SK-N-SH (cell line): ENCODE results near the gene TSC2. TPM values are rescaled to one million over a fixed set of nuclear protein-coding genes. Genes with fewer than 3 reads are reported as not detected.

Source experiments
- CTCF ChIA-PET: fragments of 300-600, 350-600 bp; formaldehyde crosslinking; extraction: SDS; loops from one replicate; lab custom pipeline; 2021; lab: Yijun Ruan, JAX
- POLR2A ChIA-PET: fragments of 350-600 bp; sonication (Branson Sonifier 250); formaldehyde crosslinking; extraction: SDS; loops from one replicate; lab custom pipeline; 2020; ENCODE audit warnings: antibody characterized with exemption, inconsistent platforms; lab: Yijun Ruan, JAX
- DNase-seq: peaks from one replicate; pipeline ENCODE4 v3.0.0; 2012
- H2AFZ ChIP-seq: fragments of 200-600 bp; sonication (generic); 2 replicates; pipeline ENCODE4 v1.8.1; 2016; ENCODE audit warnings: antibody characterized with exemption, mild to moderate bottlenecking, low read depth
- H3F3A ChIP-seq: fragments of 200-600 bp; sonication (generic); replicated peaks from 2 replicates; pipeline ENCODE3; 2016; ENCODE audit warnings: antibody characterized with exemption, mild to moderate bottlenecking; ENCODE audit not compliant: insufficient read depth
- H3K27ac ChIP-seq, 2 experiments: fragments of 200-500 bp in 1 of 2; fragments of 200-600 bp in 1 of 2; sonication (Bioruptor generic) in 1 of 2; sonication (generic), shearing (Covaris generic) in 1 of 2; 2 replicates each; pipeline versions ENCODE4 v1.5.1 to v1.6.1; 2014 to 2016; ENCODE audit warnings: low read depth in 2 of 2, inconsistent platforms in 1 of 2, low read length in 1 of 2, mild to moderate bottlenecking in 1 of 2, mixed read lengths in 1 of 2
- H3K27me3 ChIP-seq: fragments of 200-600 bp; sonication (generic), shearing (Covaris generic); 2 replicates; pipeline ENCODE4 v1.6.1; 2016; ENCODE audit warnings: mixed run types; ENCODE audit not compliant: insufficient read depth
- H3K36me3 ChIP-seq, 2 experiments: fragments of 200-500 bp in 1 of 2; fragments of 200-600 bp in 1 of 2; sonication (Bioruptor generic) in 1 of 2; sonication (generic) in 1 of 2; replicated peaks in 1 of 2; 2 replicates each; pipeline versions ENCODE3 to v1.5.1; 2014 to 2016; ENCODE audit warnings: low read length in 1 of 2, mild to moderate bottlenecking in 1 of 2; ENCODE audit not compliant: insufficient read depth in 2 of 2, control insufficient read depth in 1 of 2
- H3K4me1 ChIP-seq, 2 experiments: fragments of 200-500 bp in 1 of 2; fragments of 200-600 bp in 1 of 2; sonication (Bioruptor generic) in 1 of 2; sonication (generic), shearing (Covaris generic) in 1 of 2; 2 replicates each; pipeline versions ENCODE4 v1.5.1 to v1.6.1; 2014 to 2016; ENCODE audit warnings: low read depth in 1 of 2, low read length in 1 of 2, mixed run types in 1 of 2; ENCODE audit not compliant: insufficient read depth in 2 of 2, control insufficient read depth in 1 of 2
- H3K4me2 ChIP-seq: fragments of 200-600 bp; sonication (generic), shearing (Covaris generic); 2 replicates; pipeline ENCODE4 v1.6.1; 2017; ENCODE audit warnings: mixed run types
- H3K4me3 ChIP-seq, 2 experiments: fragments of 200-500 bp in 1 of 2; fragments of 200-600 bp in 1 of 2; sonication (Bioruptor generic) in 1 of 2; sonication (generic), shearing (Covaris generic) in 1 of 2; 2 replicates each; pipeline versions ENCODE4 v1.5.1 to v1.8.1; 2014 to 2016; ENCODE audit warnings: low read depth in 2 of 2, inconsistent platforms in 1 of 2, low read length in 1 of 2, mild to moderate bottlenecking in 1 of 2, mixed read lengths in 1 of 2, moderate library complexity in 1 of 2
- H3K79me2 ChIP-seq: fragments of 200-600 bp; sonication (generic); 2 replicates; pipeline ENCODE4 v1.8.1; 2017; ENCODE audit warnings: mild to moderate bottlenecking; ENCODE audit not compliant: insufficient read depth
- H3K9ac ChIP-seq: fragments of 200-600 bp; sonication (generic); 2 replicates; pipeline ENCODE4 v1.6.1; 2017; ENCODE audit warnings: mixed run types
- H3K9me2 ChIP-seq: fragments of 200-600 bp; sonication (generic); 2 replicates; pipeline ENCODE4 v1.6.1; 2017; ENCODE audit warnings: mixed run types
- H3K9me3 ChIP-seq: fragments of 200-600 bp; sonication (generic); 2 replicates; pipeline ENCODE4 v1.6.1; 2017; ENCODE audit warnings: mixed run types, mild to moderate bottlenecking, moderate library complexity
- H4K20me1 ChIP-seq: fragments of 200-600 bp; sonication (generic); 2 replicates; pipeline ENCODE4 v1.6.1; 2017; ENCODE audit warnings: mild to moderate bottlenecking, mixed run types; ENCODE audit not compliant: insufficient read depth
- ELF1 ChIP-seq: IDR thresholded peaks from 2 replicates; pipeline ENCODE4 v1.4.0; 2012
- FOSL2 ChIP-seq: IDR thresholded peaks from 2 replicates; pipeline ENCODE4 v1.4.0; 2012; ENCODE audit warnings: low read depth, mild to moderate bottlenecking, moderate library complexity, borderline replicate concordance
- FOXJ3 ChIP-seq: sonication (generic); formaldehyde crosslinking; IDR thresholded peaks from 2 replicates; pipeline ENCODE4 v1.5.1; 2020; ENCODE audit warnings: mild to moderate bottlenecking, missing genetic modification reagents
- GABPA ChIP-seq: IDR thresholded peaks from 2 replicates; pipeline ENCODE4 v1.4.0; 2012; ENCODE audit warnings: low read depth, mild to moderate bottlenecking
- GATA2 ChIP-seq: sonication (generic); formaldehyde crosslinking; IDR thresholded peaks from 2 replicates; pipeline ENCODE4 v1.5.0; 2020; ENCODE audit warnings: mild to moderate bottlenecking, missing genetic modification reagents
- NRF1 ChIP-seq: IDR thresholded peaks from 2 replicates; pipeline ENCODE4 v1.6.1; 2012; ENCODE audit warnings: low read depth, mild to moderate bottlenecking, low read length
- PBX3 ChIP-seq: IDR thresholded peaks from 2 replicates; pipeline ENCODE4; 2012
- POLR2AphosphoS5 ChIP-seq: IDR thresholded peaks from 2 replicates; pipeline ENCODE4 v1.6.1; 2012; ENCODE audit warnings: low read depth, low read length
- SIN3A ChIP-seq: IDR thresholded peaks from 2 replicates; pipeline ENCODE4 v1.6.1; 2012; ENCODE audit warnings: low read depth, mild to moderate bottlenecking, low read length, moderate library complexity, borderline replicate concordance
- USF2 ChIP-seq: fragments of 150-350 bp; IDR thresholded peaks from 2 replicates; pipeline ENCODE4 v1.6.1; 2017; ENCODE audit warnings: antibody characterized with exemption, low read length, low read depth, borderline replicate concordance
- WGBS: methylation state at CpG from one replicate; pipeline ENCODE4 v1.1.6; 2017; ENCODE audit warnings: low lambda C conversion rate; 5-methylcytosine and 5-hydroxymethylcytosine counted together
- polyA plus RNA-seq, 3 experiments: library from polyadenylated mRNA; depleted of rRNA; stranded (reverse); fragments of >200 nt; gene quantifications; 2 replicates each; pipeline ENCODE4 v1.2.3, GENCODE V29; 2012
- TF ChIP-seq, protein P1 (sequence below): IDR thresholded peaks from 2 replicates; pipeline ENCODE4 v1.4.0; 2012; ENCODE audit warnings: low read depth

The TSC2 gene
- polyA plus RNA-seq, 1 of the 3 experiments (the other 2 are of a cell fraction), result 96.1 TPM

- H3K36me3 ChIP-seq, result peaks cover 8 to 64% of the 10 kb centered on the region in 2 experiments
- no peak for DNase-seq
- no peak overlapping the region for H3K4me3 ChIP-seq
- no peaks in the 10 kb centered on the region for H3K9me2 ChIP-seq
- TF ChIP-seq USF2 (no peak), GATA2 (CRISPR knock-in tag) (no peak), PBX3 (no peak), FOSL2 (no peak), GABPA (no peak), NRF1 (no peak), FOXJ3 (CRISPR knock-in tag) (no peak), POLR2AphosphoS5 (no peak), ELF1 (no peak), SIN3A (no peak)
- TF ChIP-seq, protein P1, sequence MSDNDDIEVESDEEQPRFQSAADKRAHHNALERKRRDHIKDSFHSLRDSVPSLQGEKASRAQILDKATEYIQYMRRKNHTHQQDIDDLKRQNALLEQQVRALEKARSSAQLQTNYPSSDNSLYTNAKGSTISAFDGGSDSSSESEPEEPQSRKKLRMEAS, result no peak
- no peak overlapping the region for H3K9ac ChIP-seq
- no peak overlapping the region for H3K4me2 ChIP-seq
- no peak overlapping the region for H3K27ac ChIP-seq
- H4K20me1 ChIP-seq, result peaks cover 48% of the 10 kb centered on the region
- peaks cover 8% of the 10 kb centered on the region for H3F3A ChIP-seq
- H3K79me2 ChIP-seq, result peaks cover 48% of the 10 kb centered on the region
- ChIA-PET CTCF (interaction anchor here (0.7 to 1.4 kb wide), 3 partner anchors 18 to 139 kb away, joined by 3 to 4 read pairs (median 3); partner anchors contain the start of gene GFER), POLR2A (interaction anchor here (1.4 kb wide), 1 partner anchor 154 kb away, joined by 4 read pairs; the partner anchor contains the start of gene TRAF7)
- no peak overlapping the region for H2AFZ ChIP-seq
- no peaks in the 10 kb centered on the region for H3K9me3 ChIP-seq
- 97% methylated on average over 26 of the region's 53 CpGs for WGBS
- no peaks in the 10 kb centered on the region for H3K27me3 ChIP-seq
- H3K4me1 ChIP-seq, result peaks cover 12 to 33% of the 10 kb centered on the region in 2 experiments; a peak in 3 of 4 replicates
Observed at GRCh38 chr16:2001456-2002355, 46.1 kb upstream of the TSC2 start.

GRCh38 chr16:2002406-2003230 lies 45.2 kb upstream of the TSC2 start:
- ChIA-PET POLR2A (interaction anchor here (0.5 to 1.4 kb wide), 3 partner anchors 38 to 916 kb away, joined by 3 to 4 read pairs (median 3); partner anchors contain the start of genes RPS2 and TRAF7), CTCF (interaction anchor here (0.7 to 4.1 kb wide), 18 partner anchors 10 to 249 kb away, joined by 3 to 108 read pairs (median 14); partner anchors contain the start of genes ECI1, GFER, NOXO1 and NTHL1)
- TF ChIP-seq PBX3, result no peak
- Histone ChIP-seq H3K9me2 (no peaks in the 10 kb centered on the region), H3F3A (peaks cover 7% of the 10 kb centered on the region), H2AFZ (no peak overlapping the region), H3K4me3 (no peak overlapping the region), H3K79me2 (peaks cover 57% of the 10 kb centered on the region), H3K27me3 (no peaks in the 10 kb centered on the region), H3K9me3 (no peaks in the 10 kb centered on the region), H4K20me1 (peaks cover 58% of the 10 kb centered on the region), H3K27ac (no peak overlapping the region), H3K4me1 (peaks cover 17 to 42% of the 10 kb centered on the region in 2 experiments; a peak in 3 of 4 replicates), H3K9ac (no peak overlapping the region), H3K36me3 (peaks cover 3 to 56% of the 10 kb centered on the region in 2 experiments), H3K4me2 (no peak overlapping the region)
- no peak for DNase-seq
- WGBS, result 97% methylated on average over 26 of the region's 47 CpGs
